PC-9 (cell line): ENCODE results near the gene MYO1B.

Experiments used
- EZH2 ChIP-seq: fragments of 200-600 bp; sonication (generic); IDR thresholded peaks from 2 replicates; pipeline ENCODE4 v1.8.0; 2017; ENCODE audit warnings: antibody characterized with exemption, low read depth
- TF ChIP-seq, protein P1 (sequence below): fragments of 200-600 bp; sonication (generic); conservative IDR thresholded peaks from 2 replicates; pipeline ENCODE4 v1.6.1; 2017; ENCODE audit warnings: mixed run types, antibody characterized with exemption, mild to moderate bottlenecking, moderate library complexity

GRCh38 chr2:191345788-191346187, 100.6 kb downstream of the MYO1B start:
- TF ChIP-seq, protein P1, sequence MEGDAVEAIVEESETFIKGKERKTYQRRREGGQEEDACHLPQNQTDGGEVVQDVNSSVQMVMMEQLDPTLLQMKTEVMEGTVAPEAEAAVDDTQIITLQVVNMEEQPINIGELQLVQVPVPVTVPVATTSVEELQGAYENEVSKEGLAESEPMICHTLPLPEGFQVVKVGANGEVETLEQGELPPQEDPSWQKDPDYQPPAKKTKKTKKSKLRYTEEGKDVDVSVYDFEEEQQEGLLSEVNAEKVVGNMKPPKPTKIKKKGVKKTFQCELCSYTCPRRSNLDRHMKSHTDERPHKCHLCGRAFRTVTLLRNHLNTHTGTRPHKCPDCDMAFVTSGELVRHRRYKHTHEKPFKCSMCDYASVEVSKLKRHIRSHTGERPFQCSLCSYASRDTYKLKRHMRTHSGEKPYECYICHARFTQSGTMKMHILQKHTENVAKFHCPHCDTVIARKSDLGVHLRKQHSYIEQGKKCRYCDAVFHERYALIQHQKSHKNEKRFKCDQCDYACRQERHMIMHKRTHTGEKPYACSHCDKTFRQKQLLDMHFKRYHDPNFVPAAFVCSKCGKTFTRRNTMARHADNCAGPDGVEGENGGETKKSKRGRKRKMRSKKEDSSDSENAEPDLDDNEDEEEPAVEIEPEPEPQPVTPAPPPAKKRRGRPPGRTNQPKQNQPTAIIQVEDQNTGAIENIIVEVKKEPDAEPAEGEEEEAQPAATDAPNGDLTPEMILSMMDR: no peak
- TF ChIP-seq EZH2: no peak
